ENCODE data around the gene PPAN.

PPAN gene

GRCh38 chr19:10149427-10149826, 43.3 kb downstream of the PPAN start:
- TF ChIP-seq CTCF (IDR thresholded peaks at IDR 0.05; ENCODE audit: insufficient read depth, low read length, poor library complexity, severe bottlenecking), result no peak
- H3K36me3 ChIP-seq (ENCODE audit: control insufficient read depth, insufficient read depth, low read length), result peaks cover 51% of the 10 kb centered on the region
- no peak for DNase-seq (ENCODE audit: extremely low read depth, insufficient read length)

DNA sequence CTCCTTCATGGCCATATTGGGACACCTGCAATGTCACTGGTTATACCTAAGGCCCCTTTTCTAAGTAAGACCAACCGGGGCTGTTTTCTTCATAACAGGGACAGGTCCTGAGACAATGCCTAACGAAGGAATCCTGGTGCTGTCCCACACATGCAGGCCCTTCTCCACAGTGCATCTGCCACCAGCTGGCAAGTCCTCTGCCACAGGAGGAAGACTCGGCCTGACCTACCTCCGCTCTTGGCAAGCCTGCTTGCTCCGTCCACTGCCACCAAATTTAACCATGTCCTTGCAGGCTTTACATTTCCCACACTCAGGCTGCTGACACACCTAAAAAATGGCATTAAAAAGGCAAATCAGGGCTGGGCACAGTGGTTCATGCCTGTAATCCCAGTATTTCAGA, 45.4 kb downstream of the PPAN start:
- TF ChIP-seq CTCF (IDR thresholded peaks at IDR 0.05; ENCODE audit: insufficient read depth, low read length, poor library complexity, severe bottlenecking), result no peak
- Histone ChIP-seq H3K27me3 (replicated peaks; ENCODE audit: control insufficient read depth, insufficient read depth, low read length) (no peaks in the 10 kb centered on the region), H3K4me3 (replicated peaks; ENCODE audit: low read depth, low read length) (no peak overlapping the region), H3K36me3 (ENCODE audit: control insufficient read depth, insufficient read depth, low read length) (peaks cover 49% of the 10 kb centered on the region)
- no peak for DNase-seq (ENCODE audit: extremely low read depth, insufficient read length)

More at GRCh38 chr19:10149427-10149826, 43.3 kb downstream of the PPAN start:
- H3K27me3 ChIP-seq (replicated peaks; ENCODE audit: control insufficient read depth, insufficient read depth, low read length), result no peaks in the 10 kb centered on the region
- H3K4me3 ChIP-seq (replicated peaks; ENCODE audit: low read depth, low read length), result no peak overlapping the region

DNA sequence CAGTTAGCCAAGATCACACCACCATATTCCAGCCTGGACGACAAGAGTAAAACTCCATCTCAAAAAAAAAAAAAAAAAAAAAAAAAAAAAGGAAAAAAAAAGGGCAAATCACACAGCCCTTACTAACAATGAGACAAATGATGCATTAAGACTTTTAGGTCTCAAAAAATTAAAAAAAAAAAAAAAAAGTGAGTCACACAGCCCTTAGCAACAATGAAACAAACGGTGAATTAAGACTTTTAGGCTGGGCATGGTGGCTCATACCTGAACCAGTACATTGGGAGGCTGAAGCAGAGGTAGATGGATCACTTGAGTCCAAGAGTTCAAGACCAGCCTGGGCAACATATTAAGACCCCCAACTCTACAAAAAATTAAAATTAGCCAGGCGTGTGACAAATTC, 45.9 kb downstream of the PPAN start:
- TF ChIP-seq CTCF (IDR thresholded peaks at IDR 0.05; ENCODE audit: insufficient read depth, low read length, poor library complexity, severe bottlenecking), result no peak
- no peak for DNase-seq (ENCODE audit: extremely low read depth, insufficient read length)
- H3K27me3 ChIP-seq (replicated peaks; ENCODE audit: control insufficient read depth, insufficient read depth, low read length), result no peaks in the 10 kb centered on the region
- H3K4me3 ChIP-seq (replicated peaks; ENCODE audit: low read depth, low read length), result no peak overlapping the region
- peaks cover 46% of the 10 kb centered on the region for H3K36me3 ChIP-seq (ENCODE audit: control insufficient read depth, insufficient read depth, low read length)

- TF ChIP-seq CTCF (IDR thresholded peaks at IDR 0.05; ENCODE audit: insufficient read depth, low read length, poor library complexity, severe bottlenecking), result no peak
Measured at GRCh38 chr19:10155839-10156238, 49.7 kb downstream of the PPAN start.

GRCh38 chr19:10158071-10158470, 51.9 kb downstream of the PPAN start:
- no peak for DNase-seq (ENCODE audit: extremely low read depth, insufficient read length)
- Histone ChIP-seq H3K4me3 (replicated peaks; ENCODE audit: low read depth, low read length) (no peak overlapping the region), H3K27me3 (replicated peaks; ENCODE audit: control insufficient read depth, insufficient read depth, low read length) (no peaks in the 10 kb centered on the region), H3K36me3 (ENCODE audit: control insufficient read depth, insufficient read depth, low read length) (peaks cover 48% of the 10 kb centered on the region)
- TF ChIP-seq CTCF (IDR thresholded peaks at IDR 0.05; ENCODE audit: insufficient read depth, low read length, poor library complexity, severe bottlenecking), result no peak

More at GRCh38 chr19:10155839-10156238, 49.7 kb downstream of the PPAN start:
- Histone ChIP-seq H3K4me3 (replicated peaks; ENCODE audit: low read depth, low read length) (no peak overlapping the region), H3K27me3 (replicated peaks; ENCODE audit: control insufficient read depth, insufficient read depth, low read length) (no peaks in the 10 kb centered on the region), H3K36me3 (ENCODE audit: control insufficient read depth, insufficient read depth, low read length) (peaks cover 55% of the 10 kb centered on the region)
- DNase-seq (ENCODE audit: extremely low read depth, insufficient read length), result no peak

DNA sequence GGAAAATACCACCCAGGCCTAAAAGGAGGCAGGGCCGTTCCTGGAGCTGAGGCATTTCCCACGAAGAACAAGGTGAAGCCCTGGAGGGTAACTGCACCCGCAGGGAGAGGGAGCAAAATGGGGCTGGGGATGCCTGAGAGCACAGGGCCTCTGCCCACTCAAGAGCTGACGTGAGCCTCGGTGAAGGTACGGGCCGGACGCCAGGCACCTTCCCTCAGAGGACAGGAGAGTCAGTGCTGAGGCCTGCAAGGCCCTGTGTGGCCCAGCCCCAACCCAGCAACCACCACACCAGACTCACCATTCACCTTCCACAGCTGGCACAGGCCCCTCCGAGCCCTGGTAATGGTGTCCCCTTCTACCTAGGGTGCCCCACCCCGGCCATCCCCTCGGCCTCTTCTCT, 52.3 kb downstream of the PPAN start:
- no peak for DNase-seq (ENCODE audit: extremely low read depth, insufficient read length)
- TF ChIP-seq CTCF (IDR thresholded peaks at IDR 0.05; ENCODE audit: insufficient read depth, low read length, poor library complexity, severe bottlenecking), result no peak
- no peaks in the 10 kb centered on the region for H3K27me3 ChIP-seq (replicated peaks; ENCODE audit: control insufficient read depth, insufficient read depth, low read length)
- no peak overlapping the region for H3K4me3 ChIP-seq (replicated peaks; ENCODE audit: low read depth, low read length)
- peaks cover 49% of the 10 kb centered on the region for H3K36me3 ChIP-seq (ENCODE audit: control insufficient read depth, insufficient read depth, low read length)

All from GM06990 (cell line).